Lower leg skin (tissue), 3 donors: Measurements from ENCODE around the gene SEL1L2.

Experiments used
- POLR2A ChIP-seq, 2 donors: fragments of 450-650 bp; IDR thresholded peaks; one replicate each; pipeline ENCODE4 v1.6.1; 2016 to 2017; ENCODE audit warnings: antibody characterized with exemption in 2 of 2, mild to moderate bottlenecking in 1 of 2, moderate library complexity in 1 of 2
- TF ChIP-seq, protein P1 (sequence below), 3 donors: fragments of 450-650 bp; IDR thresholded peaks; one replicate each; pipeline ENCODE4 v1.5.1; 2016; ENCODE audit warnings: antibody characterized with exemption in 3 of 3, mild to moderate bottlenecking in 3 of 3, moderate library complexity in 2 of 3

DNA sequence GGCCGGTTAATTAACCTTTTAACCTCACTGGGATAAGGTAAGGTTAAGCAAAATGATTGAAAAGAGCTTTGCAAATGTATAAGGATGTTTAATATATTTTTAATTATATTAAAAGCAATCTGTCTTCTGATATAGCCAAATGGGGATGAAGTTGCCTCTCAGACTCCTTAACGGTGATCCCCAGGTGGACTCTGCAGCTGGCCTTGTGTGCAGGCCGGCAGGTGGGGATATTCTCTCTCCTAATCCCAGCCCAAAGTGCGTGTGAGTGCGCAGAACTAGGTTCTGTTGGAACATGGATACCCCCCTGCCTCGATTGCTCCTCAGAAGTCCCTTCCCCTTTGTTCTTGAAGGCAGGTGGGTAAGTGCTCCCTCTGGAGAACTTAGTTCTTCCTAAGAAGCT lies 105.6 kb downstream of the SEL1L2 start:
- TF ChIP-seq, protein P1, sequence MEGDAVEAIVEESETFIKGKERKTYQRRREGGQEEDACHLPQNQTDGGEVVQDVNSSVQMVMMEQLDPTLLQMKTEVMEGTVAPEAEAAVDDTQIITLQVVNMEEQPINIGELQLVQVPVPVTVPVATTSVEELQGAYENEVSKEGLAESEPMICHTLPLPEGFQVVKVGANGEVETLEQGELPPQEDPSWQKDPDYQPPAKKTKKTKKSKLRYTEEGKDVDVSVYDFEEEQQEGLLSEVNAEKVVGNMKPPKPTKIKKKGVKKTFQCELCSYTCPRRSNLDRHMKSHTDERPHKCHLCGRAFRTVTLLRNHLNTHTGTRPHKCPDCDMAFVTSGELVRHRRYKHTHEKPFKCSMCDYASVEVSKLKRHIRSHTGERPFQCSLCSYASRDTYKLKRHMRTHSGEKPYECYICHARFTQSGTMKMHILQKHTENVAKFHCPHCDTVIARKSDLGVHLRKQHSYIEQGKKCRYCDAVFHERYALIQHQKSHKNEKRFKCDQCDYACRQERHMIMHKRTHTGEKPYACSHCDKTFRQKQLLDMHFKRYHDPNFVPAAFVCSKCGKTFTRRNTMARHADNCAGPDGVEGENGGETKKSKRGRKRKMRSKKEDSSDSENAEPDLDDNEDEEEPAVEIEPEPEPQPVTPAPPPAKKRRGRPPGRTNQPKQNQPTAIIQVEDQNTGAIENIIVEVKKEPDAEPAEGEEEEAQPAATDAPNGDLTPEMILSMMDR (IDR thresholded peaks at IDR 0.05): no peak
- TF ChIP-seq POLR2A (IDR thresholded peaks at IDR 0.05): no peak
